ENCODE data around the gene ACOT13.
A peak's percentile ranks its signal among the peaks of the same experiment; 100 is the strongest.
"Not testable (repeated sequence)": the region's sequence is repeated elsewhere in the genome, so short reads cannot be mapped to it uniquely, and the experiment has no call there.

The ACOT13 gene

DNA sequence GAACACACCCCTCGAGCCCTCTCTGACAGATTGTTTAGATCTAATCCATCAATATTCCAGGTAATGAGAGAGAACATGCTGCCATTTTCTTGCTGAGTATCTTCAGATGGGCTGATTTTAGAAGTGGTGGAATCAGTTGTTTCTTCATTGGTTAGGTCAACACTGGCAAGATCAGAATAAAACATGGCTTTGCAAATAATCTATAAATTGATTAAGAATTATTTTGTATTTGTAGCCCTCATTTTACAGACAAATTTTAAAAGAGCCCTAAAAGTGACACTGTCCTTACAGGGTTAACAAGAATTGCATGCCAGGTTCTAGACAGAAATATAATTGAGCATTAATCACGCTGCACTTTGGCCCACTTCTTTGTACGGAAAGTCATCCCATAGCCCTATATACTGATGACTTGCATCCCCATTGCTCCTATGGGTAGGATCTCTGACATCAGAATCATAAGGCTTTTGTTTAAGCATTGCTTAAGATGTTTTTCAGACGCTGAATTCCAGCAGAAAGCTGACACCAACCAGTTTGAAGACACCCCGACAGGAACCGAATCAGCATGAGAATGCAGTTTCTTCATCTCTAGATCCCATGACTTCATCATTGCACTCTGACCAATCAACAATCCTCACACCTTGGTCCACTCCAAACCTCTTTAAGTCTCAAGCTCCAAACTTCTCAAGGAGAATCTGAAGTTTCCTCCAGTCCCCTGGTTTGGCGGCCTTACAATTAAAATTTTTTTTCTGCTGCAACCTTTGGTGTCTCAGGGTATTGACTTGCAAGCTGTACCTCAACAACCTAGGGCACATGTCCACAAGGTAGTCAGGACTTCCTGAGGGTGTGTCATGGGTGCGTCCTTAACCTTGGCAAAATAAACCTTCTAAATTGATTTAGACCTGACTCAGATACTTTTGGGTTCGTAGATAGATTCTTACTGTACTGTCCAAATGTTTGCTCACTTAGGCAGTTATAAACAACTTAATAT, 8.0 kb upstream of the ACOT13 start:
- no peak for DNase-seq
- in situ Hi-C loops (cut with HindIII; ENCODE audit: low pct_ligation_motif_present, low pct_unique_long_range_greater_than_20kb, low sequenced_read_pairs) = no loop called here

DNA sequence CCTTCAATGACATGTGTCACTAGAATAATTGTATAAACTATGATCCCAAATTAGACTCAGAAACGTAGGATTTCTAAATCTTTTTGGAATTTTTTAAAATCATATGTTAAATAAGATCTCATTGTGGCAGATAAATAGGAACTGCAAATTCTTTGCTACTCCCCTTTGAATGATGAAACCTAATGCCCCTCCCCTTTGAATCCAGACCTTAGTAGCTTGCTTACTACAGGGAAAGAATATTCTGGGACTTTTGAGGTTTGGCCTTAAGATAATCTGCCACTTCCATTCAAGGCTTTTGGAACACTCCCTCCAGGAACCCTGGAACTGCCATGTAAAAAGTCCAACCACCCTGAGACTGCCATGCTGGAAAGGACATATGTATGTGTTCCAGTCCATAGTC, 7.3 kb upstream of the ACOT13 start:
- in situ Hi-C loops (cut with HindIII; ENCODE audit: low pct_ligation_motif_present, low pct_unique_long_range_greater_than_20kb, low sequenced_read_pairs) = no loop called here
- no peak for DNase-seq

DNA sequence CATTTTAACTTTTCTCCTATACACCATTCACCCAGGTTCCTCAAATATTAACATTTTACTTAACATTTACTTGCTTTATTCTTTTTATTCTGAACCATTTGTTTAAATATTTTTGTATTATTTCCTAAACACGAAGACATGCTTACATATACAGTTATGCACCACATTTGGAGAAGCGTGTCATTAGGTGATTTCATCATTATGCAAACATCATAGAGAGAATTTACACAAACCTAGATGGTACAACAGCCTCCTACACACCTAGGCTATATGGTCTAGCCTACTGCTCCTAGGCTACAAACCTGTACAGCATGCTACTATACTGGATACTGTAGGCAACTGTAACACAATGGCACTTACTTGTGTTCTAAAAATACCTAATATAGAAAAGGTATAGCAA, 6.8 kb upstream of the ACOT13 start:
- in situ Hi-C loops (cut with HindIII; ENCODE audit: low pct_ligation_motif_present, low pct_unique_long_range_greater_than_20kb, low sequenced_read_pairs) = no loop called here
- no peak for DNase-seq

DNA sequence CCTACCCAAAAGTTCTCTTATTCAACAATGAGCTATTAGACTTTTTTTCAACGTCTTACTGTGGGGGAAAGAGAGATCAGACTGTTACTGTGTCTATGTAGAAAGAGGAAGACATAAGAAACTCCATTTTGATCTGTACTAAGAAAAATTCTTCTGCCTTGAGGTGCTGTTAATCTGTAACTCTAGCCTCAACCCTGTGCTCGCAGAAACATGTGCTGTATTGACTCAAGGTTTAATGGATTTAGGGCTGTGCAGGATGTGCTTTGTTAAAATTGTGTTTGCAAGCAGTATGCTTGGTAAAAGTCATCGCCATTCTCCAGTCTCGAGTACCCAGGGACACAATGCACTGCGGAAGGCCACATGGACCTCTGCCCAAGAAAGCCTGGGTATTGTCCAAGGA, 5.1 kb upstream of the ACOT13 start:
- in situ Hi-C loops (cut with HindIII; ENCODE audit: low pct_ligation_motif_present, low pct_unique_long_range_greater_than_20kb, low sequenced_read_pairs); DNase-seq: not testable (repeated sequence)

DNA sequence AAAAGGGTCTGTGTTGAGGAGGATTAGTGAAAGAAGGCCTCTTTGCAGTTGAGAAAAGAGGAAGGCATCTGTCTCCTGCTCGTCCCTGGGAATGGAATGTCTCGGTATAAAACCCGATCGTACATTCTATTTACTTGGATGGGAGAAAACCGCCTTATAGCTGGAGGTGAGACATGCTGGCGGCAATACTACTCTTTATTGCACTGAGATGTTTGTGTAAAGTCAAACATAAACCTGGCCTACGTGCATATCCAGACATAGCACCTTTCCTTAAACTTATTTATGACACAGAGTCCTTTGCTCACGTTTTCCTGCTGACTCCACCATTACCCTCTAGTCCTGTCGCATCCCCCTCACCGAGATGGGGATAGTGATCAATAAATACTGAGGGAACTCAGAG, 4.6 kb upstream of the ACOT13 start:
- in situ Hi-C loops (cut with HindIII; ENCODE audit: low pct_ligation_motif_present, low pct_unique_long_range_greater_than_20kb, low sequenced_read_pairs) = no loop called here
- no peak for DNase-seq

DNA sequence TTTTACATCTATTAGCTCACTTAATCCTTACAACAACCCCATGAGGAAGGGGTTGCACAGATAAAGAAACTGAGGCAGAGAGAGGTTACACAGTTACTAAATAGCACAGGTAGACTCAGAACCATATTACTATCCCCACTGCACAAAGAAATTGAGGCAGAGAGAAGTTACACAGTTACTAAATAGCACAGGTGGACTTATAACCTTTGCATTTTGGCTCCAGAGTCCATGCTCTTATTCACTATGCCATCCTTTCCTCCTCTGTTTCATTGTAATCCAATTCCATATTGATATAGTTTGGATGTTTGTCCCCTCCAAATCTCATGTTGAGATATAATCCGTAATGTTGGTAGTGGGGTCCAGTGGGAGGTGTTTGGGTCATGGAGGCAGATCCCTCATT, 3.7 kb upstream of the ACOT13 start:
- in situ Hi-C loops (cut with HindIII; ENCODE audit: low pct_ligation_motif_present, low pct_unique_long_range_greater_than_20kb, low sequenced_read_pairs) = no loop called here

DNA sequence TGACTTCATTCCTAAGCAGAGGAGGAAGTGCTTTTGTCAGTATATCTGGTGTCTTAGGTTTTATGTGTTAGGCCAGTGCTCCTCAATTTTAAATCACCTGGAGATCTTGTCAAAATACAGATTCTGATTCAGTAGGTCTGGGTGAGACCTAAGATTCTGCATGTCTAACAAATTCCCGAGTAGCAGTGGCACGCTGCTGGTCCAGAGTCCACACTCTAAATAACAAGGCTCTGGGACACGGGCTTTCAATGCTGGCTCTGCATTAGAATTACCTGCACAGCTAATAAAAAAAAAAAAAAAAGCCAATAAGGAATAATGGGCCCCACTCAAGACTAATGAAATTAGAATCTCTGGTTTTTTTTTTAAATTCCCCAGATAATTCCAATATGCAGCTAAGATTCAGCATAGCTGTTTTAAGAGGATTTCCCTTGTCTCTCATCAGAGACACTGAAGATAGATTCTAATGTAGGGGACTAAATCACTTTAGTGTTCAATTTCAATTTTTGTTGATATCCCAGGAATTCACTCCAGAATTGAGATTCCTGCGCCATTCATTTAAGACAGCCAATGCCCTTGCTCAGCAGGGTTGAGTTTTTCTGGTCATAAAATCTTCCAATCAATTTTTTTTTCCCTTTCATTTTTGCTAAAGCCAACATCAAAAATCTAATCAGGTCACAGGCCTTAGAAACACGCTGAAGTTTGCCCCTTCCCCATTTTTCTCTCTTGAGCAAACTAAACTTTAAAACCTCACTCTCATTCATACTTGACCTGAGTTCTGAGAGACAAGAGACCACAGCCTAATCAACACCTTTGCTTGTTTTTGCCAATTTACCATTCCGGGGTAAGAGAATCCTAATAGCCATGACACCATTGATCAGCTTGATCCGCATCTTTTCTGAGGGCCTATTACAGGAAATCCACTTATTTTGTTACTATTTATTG, 2.6 kb upstream of the ACOT13 start:
- in situ Hi-C loops (cut with HindIII; ENCODE audit: low pct_ligation_motif_present, low pct_unique_long_range_greater_than_20kb, low sequenced_read_pairs) = no loop called here
- DNase-seq = no peak

More for the DNA sequence above, 3.7 kb upstream of the ACOT13 start:
- DNase-seq = no peak

DNA sequence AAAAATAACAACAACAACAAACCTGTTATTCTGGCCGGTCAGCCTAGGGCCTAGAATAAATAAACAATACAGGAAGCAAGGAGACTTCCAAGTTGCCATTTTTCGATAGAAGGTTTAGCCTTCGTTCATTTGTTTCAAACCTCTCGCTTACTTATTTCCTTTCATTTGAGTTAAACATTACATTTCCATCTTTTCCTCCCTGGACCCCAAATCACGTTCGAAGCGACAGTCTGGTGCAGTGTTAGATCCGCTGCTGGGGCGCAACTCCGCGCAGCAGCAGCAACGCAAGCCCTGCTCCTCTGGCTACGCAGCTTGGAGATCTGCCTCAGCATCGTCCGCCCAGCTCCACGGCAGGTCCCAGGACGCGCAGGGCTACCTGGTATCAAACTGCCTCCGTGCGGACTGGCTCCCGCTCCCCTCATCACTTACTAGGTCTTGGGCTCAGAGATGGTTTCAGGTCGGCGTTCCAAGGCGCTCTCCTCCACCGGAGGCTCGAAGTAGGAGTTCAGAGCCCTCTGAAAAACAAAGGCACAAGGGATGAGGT, 708 bp upstream of the ACOT13 start:
- in situ Hi-C loops (cut with HindIII; ENCODE audit: low pct_ligation_motif_present, low pct_unique_long_range_greater_than_20kb, low sequenced_read_pairs) = no loop called here
- peak; percentile 44 for DNase-seq

DNA sequence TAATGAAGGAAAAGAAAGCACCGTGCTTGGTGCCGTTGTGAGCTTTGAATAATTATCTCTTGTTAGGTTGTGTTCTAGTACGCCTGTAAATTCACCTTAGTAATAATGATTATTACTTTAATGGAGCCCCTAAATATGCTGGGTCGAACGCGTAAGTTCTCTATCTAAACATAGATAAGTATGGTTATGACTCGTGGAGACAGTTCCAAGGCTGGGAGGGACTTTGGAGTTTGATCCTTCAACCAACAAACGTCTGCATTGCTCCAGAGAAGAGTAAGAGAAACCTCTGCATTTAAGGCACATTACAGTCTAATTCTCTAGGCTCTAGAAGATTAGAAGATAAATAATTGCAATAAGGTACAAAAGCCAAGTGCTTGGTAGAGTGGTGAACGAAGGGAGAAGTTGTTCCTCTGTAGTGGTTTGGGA, 514 bp downstream of the ACOT13 start:
- in situ Hi-C loops (cut with HindIII; ENCODE audit: low pct_ligation_motif_present, low pct_unique_long_range_greater_than_20kb, low sequenced_read_pairs) = no loop called here
- DNase-seq = peak; percentile 10

DNA sequence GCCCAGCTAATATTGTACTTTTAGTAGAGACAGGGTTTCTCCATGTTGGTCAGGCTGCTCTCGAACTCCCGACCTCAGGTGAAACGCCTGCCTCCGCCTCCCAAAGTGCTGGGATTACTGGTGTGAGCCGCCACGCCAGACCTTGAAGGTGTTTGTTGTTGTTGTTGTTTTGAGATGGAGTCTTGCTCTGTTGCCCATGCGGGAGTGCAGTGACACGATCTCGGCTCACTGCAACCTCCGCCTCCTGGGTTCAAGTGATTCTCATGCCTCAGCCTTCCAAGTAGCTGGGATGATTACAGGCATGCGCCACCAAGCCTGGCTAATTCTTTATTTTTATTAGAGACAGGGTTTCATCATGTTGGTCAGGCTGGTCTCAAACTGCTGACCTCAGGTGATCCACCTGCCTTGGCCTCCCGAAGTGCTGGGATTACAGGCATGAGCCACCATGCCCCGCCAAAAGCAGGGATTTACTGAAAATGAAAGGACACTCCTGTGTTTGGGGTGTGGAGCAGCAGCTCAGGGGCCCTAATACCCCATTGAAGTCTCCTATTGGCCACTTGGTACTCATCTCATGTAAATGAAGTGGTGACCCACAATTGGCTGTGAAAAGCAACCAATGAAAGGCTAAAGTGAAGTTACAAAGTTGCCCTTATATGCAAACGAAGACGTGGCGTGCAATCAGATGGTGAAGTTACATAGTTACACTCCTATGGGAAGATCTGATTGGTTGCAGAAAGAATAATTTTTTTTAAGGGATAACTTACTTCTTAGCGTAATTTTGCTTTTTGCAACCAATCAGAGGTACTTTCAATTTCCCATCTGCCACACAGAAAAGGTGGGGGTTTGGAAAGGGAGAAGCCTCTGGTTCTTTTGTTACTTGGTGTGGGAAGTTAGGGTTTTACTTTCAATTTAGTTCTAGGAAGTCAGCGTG, 1.5 kb downstream of the ACOT13 start:
- DNase-seq; in situ Hi-C loops (cut with HindIII; ENCODE audit: low pct_ligation_motif_present, low pct_unique_long_range_greater_than_20kb, low sequenced_read_pairs): not testable (repeated sequence)

DNA sequence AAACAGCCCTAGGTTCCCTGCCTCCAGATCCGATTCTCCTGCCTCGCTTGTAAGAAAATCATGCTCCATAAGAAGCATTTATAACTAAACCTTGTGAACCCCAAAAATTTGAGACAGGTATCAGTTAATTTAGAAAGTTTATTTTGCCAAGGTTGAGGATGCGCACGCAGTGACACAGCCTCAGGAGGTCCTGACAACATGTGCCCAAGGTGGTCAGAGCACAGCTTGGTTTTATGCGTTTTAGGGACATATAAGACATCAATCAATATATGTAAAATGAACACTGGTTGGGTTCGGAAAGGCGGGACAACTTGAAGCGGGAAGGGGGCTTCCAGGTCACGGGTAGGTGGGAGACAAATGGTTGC, 2.1 kb downstream of the ACOT13 start:
- no peak for DNase-seq
- in situ Hi-C loops (cut with HindIII; ENCODE audit: low pct_ligation_motif_present, low pct_unique_long_range_greater_than_20kb, low sequenced_read_pairs) = no loop called here

DNA sequence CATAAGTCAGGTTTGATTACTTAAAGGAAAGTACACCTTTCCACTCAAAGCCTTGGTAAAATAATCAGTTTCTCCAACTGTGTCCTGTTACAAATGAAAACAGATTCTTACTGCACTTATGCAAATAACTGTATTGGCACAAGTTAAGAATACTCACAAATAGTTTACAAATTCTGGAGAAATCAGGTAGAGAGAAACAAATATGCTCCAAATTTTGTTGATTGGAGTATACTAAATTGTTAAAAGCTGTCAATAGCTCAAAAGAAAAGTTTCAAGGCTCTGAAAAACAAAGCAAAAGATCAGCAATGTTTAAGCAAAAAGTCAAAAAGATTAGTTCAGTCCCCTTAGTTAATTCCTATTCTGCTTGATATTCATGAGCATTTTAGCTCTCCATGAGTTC, 3.6 kb downstream of the ACOT13 start:
- in situ Hi-C loops (cut with HindIII; ENCODE audit: low pct_ligation_motif_present, low pct_unique_long_range_greater_than_20kb, low sequenced_read_pairs); DNase-seq: not testable (repeated sequence)

DNA sequence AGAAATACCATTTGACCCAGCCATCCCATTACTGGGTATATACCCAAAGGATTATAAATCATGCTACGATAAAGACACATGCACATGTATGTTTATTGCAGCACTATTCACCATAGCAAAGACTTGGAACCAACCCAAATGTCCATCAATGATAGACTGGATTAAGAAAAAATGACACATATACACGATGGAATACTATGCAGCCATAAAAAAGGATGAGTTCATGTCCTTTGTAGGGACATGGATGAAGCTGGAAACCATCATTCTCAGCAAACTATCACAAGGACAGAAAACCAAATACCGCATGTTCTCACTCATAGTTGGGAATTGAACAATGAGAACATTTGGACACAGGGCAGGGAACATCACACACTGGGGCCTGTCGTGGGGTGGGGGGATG, 4.2 kb downstream of the ACOT13 start:
- in situ Hi-C loops (cut with HindIII; ENCODE audit: low pct_ligation_motif_present, low pct_unique_long_range_greater_than_20kb, low sequenced_read_pairs); DNase-seq: not testable (repeated sequence)

DNA sequence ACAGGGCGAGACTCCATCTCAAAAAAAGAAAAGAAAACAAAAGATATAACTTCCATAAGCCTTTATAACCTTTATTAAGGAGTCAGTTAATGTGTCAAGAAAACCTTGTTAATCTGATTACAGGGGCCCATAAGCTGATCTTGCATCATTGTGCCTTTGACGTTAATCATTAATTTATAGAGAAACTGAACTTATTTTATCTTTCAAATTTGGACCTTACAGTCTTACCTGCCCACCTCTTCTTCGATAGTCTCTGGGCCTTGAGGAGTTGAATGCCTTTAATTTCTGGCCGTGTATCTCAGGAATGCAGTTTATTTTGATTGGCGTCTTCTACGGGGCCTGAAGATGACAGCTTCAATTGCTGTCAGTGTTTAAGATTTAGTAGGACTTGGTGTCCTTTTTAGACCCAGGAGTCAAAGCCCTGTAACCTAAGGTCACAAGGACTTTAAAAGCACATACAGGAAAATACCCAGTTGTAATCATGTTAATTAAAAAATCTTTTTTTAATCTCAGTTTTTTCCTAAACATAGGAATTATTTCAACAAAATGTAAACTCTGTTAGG, 5.8 kb downstream of the ACOT13 start:
- DNase-seq = no peak
- in situ Hi-C loops (cut with HindIII; ENCODE audit: low pct_ligation_motif_present, low pct_unique_long_range_greater_than_20kb, low sequenced_read_pairs) = no loop called here

DNA sequence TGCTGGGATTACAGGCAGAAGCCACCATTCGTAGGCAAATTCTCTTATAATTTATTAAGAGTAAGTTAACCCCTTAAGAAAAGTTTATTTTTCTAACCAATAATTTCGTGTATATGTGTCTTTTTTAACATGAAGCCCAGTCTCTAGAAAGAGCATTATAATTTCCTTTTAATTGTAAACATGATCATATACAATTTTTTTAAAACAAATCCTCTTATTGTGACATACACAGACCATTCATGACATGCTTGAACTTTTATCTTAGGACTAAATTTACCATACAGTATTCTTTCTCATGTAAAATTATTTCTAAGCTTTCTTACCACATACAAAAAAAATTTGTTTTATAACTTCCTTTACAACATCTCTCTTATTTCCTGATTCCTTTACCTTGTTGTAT, 6.7 kb downstream of the ACOT13 start:
- DNase-seq = no peak
- in situ Hi-C loops (cut with HindIII; ENCODE audit: low pct_ligation_motif_present, low pct_unique_long_range_greater_than_20kb, low sequenced_read_pairs) = no loop called here

DNA sequence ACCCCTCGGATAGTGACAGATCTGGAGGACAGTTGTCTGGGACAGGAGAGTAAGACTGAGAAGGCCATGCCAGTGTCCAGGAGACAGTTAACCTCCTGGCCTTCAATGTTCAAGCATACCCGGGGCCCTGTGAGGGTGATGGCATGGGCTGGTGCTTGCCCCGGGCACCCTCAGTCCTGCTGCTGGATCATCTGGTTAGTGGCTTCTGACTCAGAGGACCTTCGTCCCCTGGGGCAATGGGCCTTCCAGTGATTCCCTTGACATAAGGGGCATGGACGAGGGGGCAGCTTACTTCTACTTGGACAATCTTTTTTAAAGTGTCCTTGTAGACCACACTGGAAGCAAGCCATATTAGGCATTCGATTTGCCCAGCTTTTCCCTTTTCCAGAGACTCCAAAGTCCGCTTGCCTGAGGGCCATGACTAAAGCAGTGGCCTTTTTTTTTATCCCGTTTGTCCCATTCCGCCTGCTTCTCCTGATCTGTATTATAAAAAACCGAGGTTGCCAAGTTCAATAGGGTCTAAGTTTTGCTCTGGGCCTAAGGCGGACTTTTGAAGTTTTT, 12.0 kb downstream of the ACOT13 start:
- DNase-seq; in situ Hi-C loops (cut with HindIII; ENCODE audit: low pct_ligation_motif_present, low pct_unique_long_range_greater_than_20kb, low sequenced_read_pairs): not testable (repeated sequence)

DNA sequence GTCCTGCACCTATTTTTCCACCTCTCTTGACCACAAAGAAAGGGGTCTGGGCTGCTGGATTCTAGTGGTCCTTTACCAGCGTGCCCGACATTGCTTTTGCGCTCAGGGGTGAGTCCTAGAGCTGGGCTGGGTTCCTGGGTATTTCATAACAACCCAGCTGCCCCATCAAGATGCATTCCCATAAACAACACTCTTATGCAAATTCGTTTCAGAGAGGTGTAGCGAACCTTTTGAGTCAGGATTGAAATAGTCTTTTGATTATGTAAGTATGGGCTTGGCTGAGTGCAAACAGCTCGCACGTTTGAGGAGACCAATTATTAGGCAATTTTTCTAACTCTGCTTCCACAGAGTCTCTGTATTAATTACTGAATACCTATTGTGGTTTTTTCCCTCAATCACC, 13.7 kb downstream of the ACOT13 start:
- no peak for DNase-seq
- in situ Hi-C loops (cut with HindIII; ENCODE audit: low pct_ligation_motif_present, low pct_unique_long_range_greater_than_20kb, low sequenced_read_pairs) = no loop called here

All from ACHN (cell line).